ENCODE results near the gene HSPA12A.

Gene HSPA12A

GRCh38 chr10:116683821-116684220 is 58.5 kb downstream of the HSPA12A start:
- TF ChIP-seq CTCF (IDR thresholded peaks at IDR 0.05): no peak

GRCh38 chr10:116683166-116683565 is 59.2 kb downstream of the HSPA12A start:
- Mint-ChIP-seq H3K27me3 (ENCODE audit: low read depth, poor library complexity) (peaks cover 15% of the 10 kb centered on the region), H3K27ac (no peak overlapping the region), H3K4me3 (no peak overlapping the region), H3K4me1 (peaks cover 12% of the 10 kb centered on the region), H3K9me3 (no peaks in the 10 kb centered on the region), H3K36me3 (ENCODE audit: low read depth) (no peaks in the 10 kb centered on the region)
- no peak for DNase-seq
- TF ChIP-seq CTCF (IDR thresholded peaks at IDR 0.05): no peak

More at GRCh38 chr10:116683821-116684220, 58.5 kb downstream of the HSPA12A start:
- Mint-ChIP-seq H3K36me3 (ENCODE audit: low read depth) (no peaks in the 10 kb centered on the region), H3K27ac (no peak overlapping the region), H3K4me1 (peaks cover 18% of the 10 kb centered on the region), H3K27me3 (ENCODE audit: low read depth, poor library complexity) (peaks cover 22% of the 10 kb centered on the region), H3K4me3 (no peak overlapping the region), H3K9me3 (no peaks in the 10 kb centered on the region)
- no peak for DNase-seq

- H3K36me3 Mint-ChIP-seq (ENCODE audit: low read depth): no peaks in the 10 kb centered on the region
- no peak overlapping the region for H3K27ac Mint-ChIP-seq
- no peak overlapping the region for H3K4me3 Mint-ChIP-seq
- peaks cover 17% of the 10 kb centered on the region for H3K27me3 Mint-ChIP-seq (ENCODE audit: low read depth, poor library complexity)
- TF ChIP-seq CTCF (IDR thresholded peaks at IDR 0.05): no peak
- peaks cover 5% of the 10 kb centered on the region for H3K4me1 Mint-ChIP-seq
- H3K9me3 Mint-ChIP-seq: no peaks in the 10 kb centered on the region
- no peak for DNase-seq
Observed at GRCh38 chr10:116679351-116679750, 63.0 kb downstream of the HSPA12A start.

GRCh38 chr10:116676633-116677032 is 65.7 kb downstream of the HSPA12A start:
- H3K36me3 Mint-ChIP-seq (ENCODE audit: low read depth): no peaks in the 10 kb centered on the region

GRCh38 chr10:116676118-116676517 is 66.2 kb downstream of the HSPA12A start:
- peaks cover 29% of the 10 kb centered on the region for H3K27me3 Mint-ChIP-seq (ENCODE audit: low read depth, poor library complexity)
- H3K27ac Mint-ChIP-seq: no peak overlapping the region
- peaks cover 4% of the 10 kb centered on the region for H3K4me1 Mint-ChIP-seq
- no peak for DNase-seq
- H3K36me3 Mint-ChIP-seq (ENCODE audit: low read depth): no peaks in the 10 kb centered on the region
- TF ChIP-seq CTCF (IDR thresholded peaks at IDR 0.05): no peak
- no peak overlapping the region for H3K4me3 Mint-ChIP-seq
- no peaks in the 10 kb centered on the region for H3K9me3 Mint-ChIP-seq

More at GRCh38 chr10:116676633-116677032, 65.7 kb downstream of the HSPA12A start:
- Mint-ChIP-seq H3K4me3 (no peak overlapping the region), H3K4me1 (no peaks in the 10 kb centered on the region), H3K27me3 (ENCODE audit: low read depth, poor library complexity) (peaks cover 27% of the 10 kb centered on the region), H3K9me3 (no peaks in the 10 kb centered on the region), H3K27ac (no peak overlapping the region)
- DNase-seq: no peak
- TF ChIP-seq CTCF (IDR thresholded peaks at IDR 0.05): no peak

- DNase-seq: no peak
- no peak for TF ChIP-seq CTCF (IDR thresholded peaks at IDR 0.05)
- no peak overlapping the region for H3K27ac Mint-ChIP-seq
- peaks cover 36% of the 10 kb centered on the region for H3K27me3 Mint-ChIP-seq (ENCODE audit: low read depth, poor library complexity)
- H3K4me3 Mint-ChIP-seq: no peak overlapping the region
- H3K9me3 Mint-ChIP-seq: no peaks in the 10 kb centered on the region
- H3K4me1 Mint-ChIP-seq: peaks cover 12% of the 10 kb centered on the region
- H3K36me3 Mint-ChIP-seq (ENCODE audit: low read depth): no peaks in the 10 kb centered on the region
Observed at GRCh38 chr10:116674901-116675423, 67.4 kb downstream of the HSPA12A start.

Measured in nephron progenitor cell (in vitro differentiated cells).